NCI-H1417 (cell line): ENCODE data around the gene CTIF.
"Not testable (repeated sequence)": the region's sequence is repeated elsewhere in the genome, so short reads cannot be mapped to it uniquely, and the experiment has no call there.

Experiments
- DNase-seq, 3 experiments: peaks; one replicate each; lab custom pipeline; 2025; lab: John Stamatoyannopoulos, UW

Gene CTIF

GRCh38 chr18:48538531-48539405, at the start of gene CTIF:
TSS of gene CTIF (plus strand) at chr18:48539031. CDS start at chr18:48619566, 80,535 bp downstream.
- peak; percentile 89 to 98 (median 97) for DNase-seq

DNA sequence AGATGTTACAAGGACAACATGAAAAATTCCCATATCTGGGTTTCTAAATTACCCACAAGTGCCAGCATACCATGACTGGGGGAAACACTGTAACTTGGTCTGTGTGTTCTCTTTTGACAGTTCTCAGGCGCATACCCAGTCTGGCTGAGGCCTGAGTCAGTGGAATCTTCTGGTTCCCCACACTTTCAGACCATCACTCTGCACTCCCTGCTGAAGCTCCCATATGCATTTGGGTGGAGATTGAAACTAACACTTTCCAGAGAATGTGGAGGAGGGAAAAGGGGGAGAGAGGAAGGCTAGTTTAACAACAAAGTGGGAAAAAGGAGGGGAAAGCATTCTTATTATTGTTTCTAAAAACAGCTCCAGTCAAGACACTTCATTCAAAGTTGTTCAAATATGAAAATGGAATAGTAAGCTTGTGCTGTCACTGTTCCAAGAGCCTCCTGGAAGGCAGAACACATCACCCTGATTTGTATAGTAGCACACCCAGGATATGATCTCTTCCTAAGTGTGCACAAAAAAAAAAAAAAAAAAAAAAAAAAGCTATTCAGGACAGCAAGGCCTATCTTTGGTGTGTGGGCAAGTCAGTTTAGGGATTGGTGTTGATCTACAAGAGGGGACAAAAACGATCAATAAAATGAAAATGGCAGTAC, 48.1 kb upstream of the CTIF start:
- DNase-seq = no peak

- DNase-seq = no peak
Observed at GRCh38 chr18:48492880-48493279, 46.0 kb upstream of the CTIF start.

DNA sequence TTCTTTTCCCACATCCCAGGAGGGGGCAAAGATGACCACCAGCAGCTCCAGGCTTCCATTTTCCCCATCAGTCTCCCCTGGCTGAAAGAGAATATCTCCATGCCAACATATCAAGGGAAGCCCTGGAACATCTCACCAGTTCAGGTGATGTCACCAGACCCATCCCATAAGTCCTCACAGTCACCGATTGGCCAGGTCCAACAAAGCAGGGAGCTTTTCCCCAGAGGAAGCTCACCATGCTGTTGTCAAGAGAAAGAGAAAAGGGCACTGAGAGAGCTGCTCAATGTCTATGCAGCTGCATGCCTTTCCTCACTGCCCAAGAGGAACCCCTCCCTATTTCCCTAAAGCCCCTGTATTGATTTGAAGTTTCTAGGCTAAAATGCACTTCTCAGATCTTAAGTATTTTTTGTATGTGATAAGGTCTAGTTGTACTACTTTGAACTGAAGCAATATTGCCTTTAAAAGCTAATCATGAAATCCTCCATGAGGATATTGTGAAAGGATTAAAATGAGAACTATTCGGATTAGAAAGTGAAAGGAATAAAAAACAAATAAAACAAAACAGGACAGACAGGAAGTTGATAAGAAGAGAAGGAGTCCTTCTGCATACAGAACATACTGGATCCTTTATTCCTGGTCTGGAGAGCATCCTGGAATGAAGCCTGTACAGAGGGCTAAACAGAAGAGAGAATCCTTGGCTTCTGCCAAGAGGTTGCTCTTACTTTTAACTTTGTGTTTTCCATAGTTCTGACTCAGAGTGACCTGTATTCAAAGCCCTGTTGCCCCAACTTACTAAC, 45.2 kb upstream of the CTIF start:
- DNase-seq = no peak

- no peak for DNase-seq
Observed at GRCh38 chr18:48497863-48498262, 41.0 kb upstream of the CTIF start.

- no peak for DNase-seq
Observed at GRCh38 chr18:48500517-48500916, 38.3 kb upstream of the CTIF start.

DNA sequence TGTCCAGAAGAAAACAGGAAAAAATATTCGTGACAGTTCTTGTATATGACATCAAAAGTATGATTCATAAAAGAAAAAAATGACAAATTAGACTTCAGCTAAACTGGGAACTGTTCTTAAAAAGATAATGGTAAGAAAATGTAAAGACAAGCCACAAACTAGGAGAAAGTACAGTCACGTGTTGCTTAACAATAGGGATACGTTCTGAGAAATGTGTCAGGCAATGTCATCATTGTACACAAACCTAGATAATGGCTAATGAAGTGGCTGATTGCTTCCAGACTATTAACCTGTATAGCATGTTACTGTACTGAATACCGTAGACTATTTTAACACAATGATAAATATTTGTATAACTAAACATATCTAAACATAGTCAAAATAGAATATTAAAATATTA, 35.9 kb upstream of the CTIF start:
- DNase-seq = no peak

- DNase-seq = no peak
Observed at GRCh38 chr18:48504819-48505218, 34.0 kb upstream of the CTIF start.

DNA sequence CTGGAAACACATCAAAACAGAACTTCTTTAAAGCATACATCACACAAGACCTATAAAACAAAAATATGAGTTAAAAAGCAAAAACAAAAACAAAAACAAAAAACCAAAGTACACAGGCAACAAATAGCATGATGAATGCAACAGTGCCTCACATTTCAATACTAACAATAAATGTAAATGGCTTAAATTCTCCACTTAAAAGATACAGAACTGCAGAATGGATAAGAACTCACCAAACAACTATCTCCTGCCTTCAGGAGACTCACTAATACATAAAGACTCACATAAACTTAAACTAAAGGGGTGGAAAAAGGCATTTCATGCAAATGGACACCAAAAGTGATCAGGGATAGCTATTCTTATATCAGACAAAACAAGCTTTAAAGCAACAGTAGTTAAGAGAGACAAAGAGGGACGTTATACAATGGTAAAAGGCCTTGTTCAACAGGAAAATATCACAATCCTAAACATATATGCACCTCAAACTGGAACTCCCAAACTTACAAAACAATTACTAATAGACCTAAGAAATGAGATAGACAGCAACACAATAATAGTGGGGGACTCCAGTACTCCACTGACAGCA, 31.8 kb upstream of the CTIF start:
- DNase-seq = not testable (repeated sequence)

- not testable (repeated sequence) for DNase-seq
Observed at GRCh38 chr18:48512498-48512897, 26.3 kb upstream of the CTIF start.

DNA sequence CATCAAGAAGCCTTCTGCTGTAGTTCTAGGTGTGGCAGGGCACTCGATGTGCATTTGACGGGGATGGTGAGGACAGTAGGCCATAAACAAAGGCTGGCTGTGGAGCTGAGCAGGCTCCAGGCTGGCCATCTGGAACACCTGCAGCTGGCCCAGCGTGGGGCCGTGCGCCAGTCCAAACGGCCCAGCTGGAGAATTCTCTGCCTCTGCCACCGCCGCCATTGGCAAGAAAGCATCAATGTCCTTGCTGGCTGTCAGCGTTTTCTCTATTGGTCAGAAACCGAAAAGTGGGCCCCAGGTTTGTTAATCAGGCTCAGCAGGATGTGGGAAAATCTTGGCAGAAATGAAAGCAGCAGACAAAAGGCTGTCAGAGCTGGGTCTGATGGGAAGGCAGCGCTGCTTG, 24.0 kb upstream of the CTIF start:
- DNase-seq = peak in 2 of 3 experiments; percentile 28 to 56

DNA sequence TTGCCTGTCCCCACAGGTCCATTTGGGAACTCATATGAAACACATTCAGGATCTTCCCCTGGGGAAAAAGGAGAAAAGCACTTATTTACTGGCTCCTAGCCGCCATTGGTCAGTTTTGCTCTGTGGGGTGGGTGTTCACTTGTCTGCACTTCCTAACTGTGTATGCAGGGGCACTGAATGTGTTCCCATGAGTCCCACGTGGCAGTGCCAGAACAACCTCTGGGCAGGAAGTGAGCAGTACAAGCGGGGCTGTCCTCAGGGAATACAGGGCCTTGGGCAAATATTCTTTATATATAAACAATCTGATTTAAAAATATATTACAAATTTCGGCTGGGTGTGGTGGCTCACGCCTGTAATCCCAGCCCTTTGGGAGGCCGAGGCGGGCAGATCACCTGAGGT, 21.8 kb upstream of the CTIF start:
- DNase-seq = no peak

DNA sequence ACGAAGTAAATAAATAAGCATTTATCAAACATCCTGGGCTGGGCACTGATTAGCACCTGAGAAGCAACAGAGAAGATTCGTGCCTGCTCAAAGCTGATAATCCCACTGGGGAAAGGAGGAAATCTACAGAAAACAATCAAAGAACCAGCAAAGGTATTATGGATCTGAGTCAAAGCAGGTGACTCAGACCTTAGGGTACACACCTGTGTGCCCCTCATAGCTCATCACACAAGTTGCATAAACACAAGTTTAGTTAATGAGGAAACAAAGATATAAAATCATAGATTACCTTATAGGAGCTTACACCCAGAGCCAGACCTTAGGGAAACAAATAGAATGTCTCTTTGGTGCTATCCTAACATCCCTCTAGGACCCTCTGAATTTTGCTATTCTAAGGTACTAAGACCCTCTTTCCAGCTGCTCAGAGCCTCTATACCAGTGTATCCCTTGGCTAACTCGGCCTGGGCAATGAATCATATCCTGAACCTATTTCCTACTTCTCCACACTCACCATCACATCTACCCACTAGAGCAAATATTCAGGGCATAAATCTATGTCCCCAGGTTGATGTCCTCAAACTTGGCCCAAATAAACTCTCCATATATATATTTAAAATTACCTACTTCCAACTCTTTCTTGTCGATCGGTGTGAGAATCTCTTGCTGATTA, 19.3 kb upstream of the CTIF start:
- no peak for DNase-seq

DNA sequence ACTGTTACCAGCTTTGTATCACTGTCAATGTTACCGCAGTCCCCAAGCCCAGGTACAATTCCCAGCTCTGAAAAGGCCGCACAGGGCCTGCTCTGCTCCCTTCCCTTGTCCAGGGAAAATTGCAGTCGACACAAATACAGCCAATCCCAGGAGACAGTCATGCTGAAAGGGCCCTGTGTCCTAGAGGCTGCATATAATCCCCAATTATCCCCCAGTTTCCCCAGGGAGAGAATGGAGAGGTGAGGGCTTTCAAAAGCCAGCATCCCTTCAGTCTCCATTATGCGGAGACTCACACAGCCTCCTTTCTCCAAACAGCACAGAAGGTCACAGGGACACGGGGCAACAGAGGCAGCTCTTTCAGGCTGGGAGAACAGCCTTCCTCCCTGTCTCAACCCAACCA, 17.1 kb upstream of the CTIF start:
- no peak for DNase-seq

GRCh38 chr18:48525671-48526070, 13.2 kb upstream of the CTIF start:
- no peak for DNase-seq

- DNase-seq = no peak
Observed at GRCh38 chr18:48527461-48527860, 11.4 kb upstream of the CTIF start.

- DNase-seq = no peak
Observed at GRCh38 chr18:48528861-48529260, 10.0 kb upstream of the CTIF start.

GRCh38 chr18:48529796-48530195, 9.0 kb upstream of the CTIF start:
- peak in 2 of 3 experiments; percentile 7 to 48 for DNase-seq

DNA sequence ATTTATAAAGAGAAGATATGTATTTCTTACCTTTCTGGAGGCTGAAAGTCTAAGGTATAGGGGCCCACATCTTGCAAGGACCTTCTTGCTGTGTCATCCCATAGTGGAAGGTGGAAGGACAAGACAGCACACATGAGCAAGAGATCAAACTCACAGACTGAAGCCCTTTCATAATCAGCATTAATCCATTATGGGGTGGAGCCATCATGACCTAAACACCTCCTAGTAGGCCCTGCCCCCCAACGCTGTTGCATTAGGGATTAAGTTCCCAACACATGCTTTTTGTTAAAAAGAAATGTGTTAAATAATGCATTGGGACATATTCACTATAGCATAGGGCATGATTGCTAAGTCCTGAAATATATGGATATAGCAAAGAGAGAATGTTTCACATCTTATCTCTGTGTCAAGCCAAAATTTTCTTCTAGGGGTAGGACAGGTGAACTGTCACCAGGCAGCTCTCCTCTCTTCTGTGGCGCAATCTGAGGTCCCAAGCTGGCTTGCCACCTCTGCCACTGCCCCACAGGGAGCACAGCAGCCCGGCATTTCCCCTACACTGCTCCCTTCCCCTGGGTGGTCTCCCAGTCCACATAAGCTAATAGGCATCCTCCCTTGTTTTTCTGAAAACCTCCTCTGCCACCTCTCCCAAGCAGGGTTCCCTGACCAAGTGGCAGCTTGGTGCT, 8.3 kb upstream of the CTIF start:
- DNase-seq = no peak

- DNase-seq = no peak
Observed at GRCh38 chr18:48531082-48531403, 7.8 kb upstream of the CTIF start.

DNA sequence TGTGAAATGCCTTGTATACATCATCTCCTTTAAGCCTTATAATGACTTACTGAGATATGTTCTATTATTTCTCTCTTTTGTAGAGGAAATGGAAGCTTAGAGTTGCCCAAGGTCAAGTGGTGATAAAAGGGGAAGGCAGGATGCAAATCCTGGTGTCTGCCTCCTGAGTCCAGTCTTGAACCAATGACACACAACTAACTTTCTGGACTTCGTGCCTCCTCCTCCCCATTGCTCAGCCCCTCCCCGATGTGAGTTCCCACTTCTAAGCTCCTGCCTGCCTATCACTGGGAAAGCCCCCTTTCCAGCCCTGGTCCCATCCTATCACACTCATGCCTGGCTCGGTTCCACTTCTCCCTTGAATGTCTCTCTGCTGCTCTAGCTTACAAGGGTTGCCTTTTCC, 6.9 kb upstream of the CTIF start:
- no peak for DNase-seq
